ENCODE data around the gene RNF151. TPM values are rescaled to one million over a fixed set of nuclear protein-coding genes. Genes with fewer than 3 reads are reported as not detected.
A peak's percentile ranks its signal among the peaks of the same experiment; 100 is the strongest.

RNF151 gene
- total and polyA plus RNA-seq, 2 of the 13 experiments (the other 11 are each of a cell fraction or from before 2014, with no cell fraction given), result not detected

- no peak for TF ChIP-seq KIAA2018 (CRISPR knock-in tag; IDR thresholded peaks at IDR 0.05; ENCODE audit: borderline replicate concordance)
- no peak for TF ChIP-seq ZNF547 (CRISPR knock-in tag; IDR thresholded peaks at IDR 0.05)
- TF ChIP-seq PITX1 (CRISPR knock-in tag; IDR thresholded peaks at IDR 0.05), result no peak
- peak; percentile 35; the same call in 1 of the 2 replicates for TF ChIP-seq MXD1 (CRISPR knock-in tag; IDR thresholded peaks at IDR 0.05)
- TF ChIP-seq ZNF451 (CRISPR knock-in tag; IDR thresholded peaks at IDR 0.05), result no peak
- no peak for TF ChIP-seq TIGD3 (CRISPR knock-in tag; IDR thresholded peaks at IDR 0.05; ENCODE audit: borderline replicate concordance)
- TF ChIP-seq DNMT1 (CRISPR knock-in tag; IDR thresholded peaks at IDR 0.05), result no peak
- TF ChIP-seq SRSF9 (IDR thresholded peaks at IDR 0.05; ENCODE audit: borderline replicate concordance, insufficient read depth, low read depth, low read length, poor library complexity, severe bottlenecking), result no peak
- no peak for TF ChIP-seq RERE (CRISPR knock-in tag; IDR thresholded peaks at IDR 0.05; ENCODE audit: low read depth)
- TF ChIP-seq NFYB (CRISPR knock-in tag; IDR thresholded peaks at IDR 0.05), result no peak
- no peak for TF ChIP-seq TEF (CRISPR knock-in tag; IDR thresholded peaks at IDR 0.05)
Observed at GRCh38 chr16:2015117-2015946, 48.7 kb downstream of the RNF151 start (continued).

All from HepG2 (cell line).